ENCODE measurements around the gene RALGDS.
A peak's percentile ranks its signal among the peaks of the same experiment; 100 is the strongest.

Gene RALGDS

GRCh38 chr9:133122935-133123611 is 2.0 kb upstream of the RALGDS start:
- no peak for TF ChIP-seq CTCF (IDR thresholded peaks at IDR 0.05; ENCODE audit: low read depth, low read length)
- in situ Hi-C loops (cut with HindIII; ENCODE audit: low sequenced_read_pairs): no loop called here
- H3K4me3 ChIP-seq (ENCODE audit: low read depth, low read length): no peak overlapping the region
- no peak for DNase-seq (ENCODE audit: low read depth, low spot score)

- DNase-seq (ENCODE audit: low read depth, low spot score): no peak
- in situ Hi-C loops (cut with HindIII; ENCODE audit: low sequenced_read_pairs): no loop called here
- TF ChIP-seq CTCF (IDR thresholded peaks at IDR 0.05; ENCODE audit: low read depth, low read length): no peak
- no peak overlapping the region for H3K4me3 ChIP-seq (ENCODE audit: low read depth, low read length)
Observed at GRCh38 chr9:133122605-133122934, 1.5 kb upstream of the RALGDS start.

GRCh38 chr9:133121915-133122550 is 993 bp upstream of the RALGDS start:
- no peak for DNase-seq (ENCODE audit: low read depth, low spot score)
- H3K4me3 ChIP-seq (ENCODE audit: low read depth, low read length): no peak overlapping the region
- in situ Hi-C loops (cut with HindIII; ENCODE audit: low sequenced_read_pairs): no loop called here

GRCh38 chr9:133120501-133121197 is 391 bp downstream of the RALGDS start:
- no peak for DNase-seq (ENCODE audit: low read depth, low spot score)
- in situ Hi-C loops (cut with HindIII; ENCODE audit: low sequenced_read_pairs): no loop called here
- TF ChIP-seq CTCF (IDR thresholded peaks at IDR 0.05; ENCODE audit: low read depth, low read length): no peak
- H3K4me3 ChIP-seq (ENCODE audit: low read depth, low read length): peak overlapping the region; percentile 63

More at GRCh38 chr9:133121915-133122550, 993 bp upstream of the RALGDS start:
- TF ChIP-seq CTCF (IDR thresholded peaks at IDR 0.05; ENCODE audit: low read depth, low read length): no peak

GRCh38 chr9:133119846-133120500 is 1.1 kb downstream of the RALGDS start:
- TF ChIP-seq CTCF (IDR thresholded peaks at IDR 0.05; ENCODE audit: low read depth, low read length): no peak
- H3K4me3 ChIP-seq (ENCODE audit: low read depth, low read length): peak overlapping the region; percentile 63
- in situ Hi-C loops (cut with HindIII; ENCODE audit: low sequenced_read_pairs): no loop called here
- no peak for DNase-seq (ENCODE audit: low read depth, low spot score)

GRCh38 chr9:133119103-133119845 is 1.8 kb downstream of the RALGDS start:
- in situ Hi-C loops (cut with HindIII; ENCODE audit: low sequenced_read_pairs): no loop called here
- DNase-seq (ENCODE audit: low read depth, low spot score): peak; percentile 25
- no peak for TF ChIP-seq CTCF (IDR thresholded peaks at IDR 0.05; ENCODE audit: low read depth, low read length)
- H3K4me3 ChIP-seq (ENCODE audit: low read depth, low read length): peak overlapping the region; percentile 63
